H9 (cell line): ENCODE data around the gene RBKS. TPM values are rescaled to one million over a fixed set of nuclear protein-coding genes. Genes with fewer than 3 reads are reported as not detected.

Experiments
- DNase-seq: peaks from one replicate; pipeline ENCODE4 v3.0.0-alpha.2; 2017
- H2AFZ ChIP-seq: one replicate; pipeline ENCODE4 v1.6.1; 2013; ENCODE audit warnings: mild to moderate bottlenecking, low read length, control low read depth, moderate library complexity
- H2AK5ac ChIP-seq: 2 replicates; pipeline ENCODE4 v1.6.1; 2013; ENCODE audit warnings: low read length, control low read depth, mixed read lengths; ENCODE audit not compliant: insufficient read length
- H2BK120ac ChIP-seq: one replicate; pipeline ENCODE4 v1.6.1; 2013; ENCODE audit warnings: low read depth, mild to moderate bottlenecking, low read length, control low read depth, inconsistent platforms; ENCODE audit not compliant: poor library complexity, severe bottlenecking
- H2BK12ac ChIP-seq: 2 replicates; pipeline ENCODE4 v1.6.1; 2013; ENCODE audit warnings: low read length, control low read depth, mixed read lengths, low read depth; ENCODE audit not compliant: insufficient read length
- H2BK15ac ChIP-seq: 2 replicates; pipeline ENCODE4 v1.6.1; 2013; ENCODE audit warnings: low read depth, low read length, control low read depth
- H2BK20ac ChIP-seq: one replicate; pipeline ENCODE4 v1.6.1; 2013; ENCODE audit warnings: low read depth, mild to moderate bottlenecking, low read length, control low read depth, inconsistent platforms; ENCODE audit not compliant: poor library complexity, severe bottlenecking
- H2BK5ac ChIP-seq: 2 replicates; pipeline ENCODE4 v1.6.1; 2013; ENCODE audit warnings: low read length, control low read depth, mixed read lengths; ENCODE audit not compliant: insufficient read length
- H3K14ac ChIP-seq: 2 replicates; pipeline ENCODE4 v1.6.1; 2013; ENCODE audit warnings: low read length, control low read depth; ENCODE audit not compliant: insufficient read depth
- H3K18ac ChIP-seq: 2 replicates; pipeline ENCODE4 v1.6.1; 2013; ENCODE audit warnings: low read depth, mild to moderate bottlenecking, mixed read lengths, low read length, control low read depth; ENCODE audit not compliant: insufficient read length
- H3K23ac ChIP-seq: 2 replicates; pipeline ENCODE4 v1.6.1; 2013; ENCODE audit warnings: low read length, control low read depth, mixed read lengths, low read depth; ENCODE audit not compliant: insufficient read length
- H3K23me2 ChIP-seq: 2 replicates; pipeline ENCODE4 v1.6.1; 2013; ENCODE audit warnings: low read depth, mild to moderate bottlenecking, mixed read lengths, low read length, control low read depth; ENCODE audit not compliant: insufficient read length, poor library complexity, severe bottlenecking
- H3K27ac ChIP-seq: 2 replicates; pipeline ENCODE4 v1.5.1; 2013; ENCODE audit warnings: low read length, control low read depth, mixed read lengths, low read depth; ENCODE audit not compliant: insufficient read length
- H3K27me3 ChIP-seq: 2 replicates; pipeline ENCODE4 v1.6.1; 2013; ENCODE audit warnings: low read length, control low read depth, inconsistent platforms; ENCODE audit not compliant: insufficient read depth
- H3K4ac ChIP-seq: 2 replicates; pipeline ENCODE4 v1.6.1; 2013; ENCODE audit warnings: low read depth, mild to moderate bottlenecking, control low read depth, inconsistent platforms, low read length, moderate library complexity
- H3K4me1 ChIP-seq: 2 replicates; pipeline ENCODE4 v1.6.1; 2013; ENCODE audit warnings: low read length, control low read depth, inconsistent platforms; ENCODE audit not compliant: insufficient read depth
- H3K4me2 ChIP-seq: 2 replicates; pipeline ENCODE4 v1.6.1; 2013; ENCODE audit warnings: low read length, control low read depth, mixed read lengths; ENCODE audit not compliant: insufficient read length, insufficient read depth
- H3K56ac ChIP-seq: 2 replicates; pipeline ENCODE4 v1.6.1; 2013; ENCODE audit warnings: low read depth, mild to moderate bottlenecking, mixed read lengths, low read length, control low read depth; ENCODE audit not compliant: insufficient read length
- H3K79me1 ChIP-seq: 2 replicates; pipeline ENCODE4 v1.6.1; 2013; ENCODE audit warnings: low read depth, mild to moderate bottlenecking, moderate library complexity, low read length, control low read depth, inconsistent platforms; ENCODE audit not compliant: insufficient read depth, poor library complexity, severe bottlenecking
- H3K79me2 ChIP-seq: 2 replicates; pipeline ENCODE4 v1.6.1; 2013; ENCODE audit warnings: low read length, control low read depth, inconsistent platforms; ENCODE audit not compliant: insufficient read depth
- H3K9ac ChIP-seq: 2 replicates; pipeline ENCODE4 v1.6.1; 2013; ENCODE audit warnings: low read length, control low read depth, mixed read lengths; ENCODE audit not compliant: insufficient read length; ENCODE audit errors: extremely low read depth
- H3K9me3 ChIP-seq: one replicate; pipeline ENCODE4 v1.6.1; 2013; ENCODE audit warnings: low read depth, low read length, inconsistent platforms; ENCODE audit not compliant: control insufficient read depth
- H3T11ph ChIP-seq: one replicate; pipeline ENCODE4 v1.6.1; 2013; ENCODE audit warnings: mild to moderate bottlenecking, low read length, control low read depth, inconsistent platforms
- H4K20me1 ChIP-seq: one replicate; pipeline ENCODE4 v1.6.1; 2013; ENCODE audit not compliant: control insufficient read depth, insufficient read length, insufficient read depth
- H4K5ac ChIP-seq: 2 replicates; pipeline ENCODE4 v1.6.1; 2013; ENCODE audit warnings: low read depth, mild to moderate bottlenecking, mixed read lengths, low read length, control low read depth; ENCODE audit not compliant: insufficient read length
- H4K8ac ChIP-seq: replicated peaks from 2 replicates; pipeline ENCODE4 v1.6.1; 2013; ENCODE audit warnings: low read length, control low read depth, mixed read lengths, low read depth; ENCODE audit not compliant: insufficient read length
- H4K91ac ChIP-seq: 2 replicates; pipeline ENCODE4 v1.6.1; 2013; ENCODE audit warnings: low read depth, mild to moderate bottlenecking, moderate library complexity, mixed read lengths, low read length, control low read depth; ENCODE audit not compliant: insufficient read length
- H3K27ac Mint-ChIP-seq, 3 experiments: 2 replicates in 2 of 3; 3 replicates in 1 of 3; pipeline ENCODE4 v1.8.0; 2020 to 2021; ENCODE audit warnings: mixed read lengths in 3 of 3, mild to moderate bottlenecking in 1 of 3, moderate library complexity in 1 of 3
- H3K27me3 Mint-ChIP-seq: 2 replicates; pipeline ENCODE4 v1.8.0; 2021; ENCODE audit warnings: low read depth, mild to moderate bottlenecking, moderate library complexity, mixed read lengths
- H3K36me3 Mint-ChIP-seq, 3 experiments: 2 replicates in 2 of 3; 3 replicates in 1 of 3; pipeline ENCODE4 v1.8.0; 2020 to 2021; ENCODE audit warnings: low read depth in 3 of 3, mixed read lengths in 3 of 3; ENCODE audit not compliant: insufficient read depth in 1 of 3
- H3K4me1 Mint-ChIP-seq, 2 experiments: 2 replicates each; pipeline ENCODE4 v1.8.0; 2020; ENCODE audit warnings: mixed read lengths in 2 of 2
- H3K4me3 Mint-ChIP-seq, 2 experiments: 2 replicates in 1 of 2; 3 replicates in 1 of 2; pipeline ENCODE4 v1.8.0; 2020 to 2021; ENCODE audit warnings: mild to moderate bottlenecking in 2 of 2, mixed read lengths in 2 of 2, moderate library complexity in 1 of 2
- H3K9me3 Mint-ChIP-seq, 2 experiments: 2 replicates in 1 of 2; 3 replicates in 1 of 2; pipeline ENCODE4 v1.8.0; 2020; ENCODE audit warnings: mild to moderate bottlenecking in 2 of 2, mixed read lengths in 2 of 2, moderate library complexity in 1 of 2
- CTCF ChIP-seq: fragments of 200-600 bp; sonication (generic); conservative IDR thresholded peaks from 3 replicates; pipeline ENCODE4 v1.8.0; 2021; ENCODE audit warnings: antibody characterized with exemption, mild to moderate bottlenecking
- WGBS: extraction: QIAGEN DNeasy Blood & Tissue Kit; methylation state at CpG from one replicate; pipeline ENCODE4 v1.1.7; 2013; ENCODE audit warnings: missing lambda C conversion rate, low lambda C conversion rate, mixed read lengths; ENCODE audit not compliant: insufficient read length; ENCODE audit errors: extremely low coverage; 5-methylcytosine and 5-hydroxymethylcytosine counted together
- total RNA-seq: library from RNA; stranded (reverse); gene quantifications from 2 replicates; pipeline ENCODE4 v1.2.1, GENCODE V29; 2021

Gene RBKS
- total RNA-seq, 1 experiment from 2014 or later: 2.3 TPM

GRCh38 chr2:27776696-27777095 lies 113.5 kb downstream of the RBKS start:
- peaks cover 8% of the 10 kb centered on the region for H3K79me1 ChIP-seq
- no peak overlapping the region for H2BK15ac ChIP-seq
- no peak overlapping the region for H3K9ac ChIP-seq
- no peak overlapping the region for H3K4ac ChIP-seq
- no peaks in the 10 kb centered on the region for H3K9me3 Mint-ChIP-seq
- H3K79me2 ChIP-seq: peaks cover 18% of the 10 kb centered on the region; the same call in 1 of the 2 replicates
- no peak overlapping the region for H3K27ac Mint-ChIP-seq
- no peaks in the 10 kb centered on the region for H3K27me3 Mint-ChIP-seq
- H2BK5ac ChIP-seq: no peak overlapping the region
- H2BK12ac ChIP-seq: no peak overlapping the region
- H3K4me2 ChIP-seq: no peak overlapping the region
- TF ChIP-seq CTCF: no peak
- peaks cover under 1% of the 10 kb centered on the region for H4K20me1 ChIP-seq
- H3K27me3 ChIP-seq: no peaks in the 10 kb centered on the region
- H2AFZ ChIP-seq: no peak overlapping the region
- H4K5ac ChIP-seq: no peak overlapping the region
- no peak overlapping the region for H3T11ph ChIP-seq
- peaks cover 9 to 11% of the 10 kb centered on the region in 2 experiments for H3K4me1 Mint-ChIP-seq
- no peak overlapping the region for H2BK120ac ChIP-seq
- no peak overlapping the region for H3K23ac ChIP-seq
- no peak overlapping the region for H3K18ac ChIP-seq
- DNase-seq: no peak
- no peaks in the 10 kb centered on the region for H3K4me1 ChIP-seq
- no peak overlapping the region for H3K14ac ChIP-seq
- H3K23me2 ChIP-seq: no peaks in the 10 kb centered on the region
- no peak overlapping the region for H3K27ac ChIP-seq
- peaks cover 7 to 27% (median 20%) of the 10 kb centered on the region in 3 experiments for H3K36me3 Mint-ChIP-seq
- no peaks in the 10 kb centered on the region for H3K9me3 ChIP-seq
- no peak overlapping the region for H2AK5ac ChIP-seq
- no peak overlapping the region for H4K91ac ChIP-seq
- no CpG with 5 or more reads among the region's 3 CpGs for WGBS
- no peak overlapping the region for H3K4me3 Mint-ChIP-seq
- no peak overlapping the region for H4K8ac ChIP-seq
- no peak overlapping the region for H2BK20ac ChIP-seq
- no peak overlapping the region for H3K56ac ChIP-seq
